Kidney (tissue), 14 donors: Measurements from ENCODE around the gene GJA4. TPM values are rescaled to one million over a fixed set of nuclear protein-coding genes. Genes with fewer than 3 reads are reported as not detected.

Source experiments
- DNase-seq, 5 donors: peaks; one replicate each; pipeline ENCODE4 v3.0.0-alpha.2; 2013 to 2020
- FAIRE-seq: peaks from 2 replicates; lab custom pipeline; 2012; peaks lifted over from hg19 to GRCh38; lab: Jason Lieb, UNC
- H3K27ac ChIP-seq, 2 donors: one replicate each; pipeline ENCODE4 v1.7.0; 2013; ENCODE audit warnings: low read depth in 2 of 2, low read length in 2 of 2, inconsistent platforms in 1 of 2
- H3K27me3 ChIP-seq: one replicate; pipeline ENCODE4 v1.7.1; 2013; ENCODE audit warnings: low read length, inconsistent platforms; ENCODE audit not compliant: control insufficient read depth, insufficient read depth
- H3K36me3 ChIP-seq, 3 donors: one replicate each; pipeline versions ENCODE4 v1.7.0 to v1.7.1; 2013; ENCODE audit warnings: low read length in 3 of 3, control low read depth in 1 of 3, inconsistent platforms in 1 of 3; ENCODE audit not compliant: insufficient read depth in 3 of 3, control insufficient read depth in 2 of 3
- H3K4me1 ChIP-seq, 3 donors: one replicate each; pipeline versions ENCODE4 v1.7.0 to v1.7.1; 2013; ENCODE audit warnings: low read length in 3 of 3, inconsistent platforms in 1 of 3, low read depth in 1 of 3; ENCODE audit not compliant: control insufficient read depth in 2 of 3, insufficient read depth in 2 of 3
- H3K4me3 ChIP-seq, 3 donors: one replicate each; pipeline versions ENCODE4 v1.7.0 to v1.8.1; 2013; ENCODE audit warnings: low read length in 3 of 3, control low read depth in 1 of 3, inconsistent platforms in 1 of 3
- H3K9ac ChIP-seq, 3 donors: one replicate each; pipeline versions ENCODE4 v1.7.0 to v1.7.1; 2013; ENCODE audit warnings: low read length in 3 of 3, control low read depth in 1 of 3, inconsistent platforms in 1 of 3
- H3K9me3 ChIP-seq, 3 donors: one replicate each; pipeline versions ENCODE4 v1.7.0 to v1.7.1; 2013; ENCODE audit warnings: low read length in 3 of 3, control low read depth in 1 of 3, inconsistent platforms in 1 of 3; ENCODE audit not compliant: control insufficient read depth in 2 of 3, insufficient read depth in 1 of 3
- intact Hi-C: fragments of 100-400 bp; cut with DNase I; formaldehyde crosslinking; loops from one replicate; pipeline ENCODE4 v1.11.1; 2022
- polyA plus RNA-seq: library from polyadenylated mRNA; stranded (reverse); fragments of 350-450 nt; fragmentation: Illumina TruSeq; extraction: RNeasy Lipid Tissue Mini Kit (QIAGEN cat#74804); gene quantifications from one replicate; pipeline ENCODE4 v1.2.3, GENCODE V29; 2014; ENCODE audit warnings: low read depth, low replicate concordance; ENCODE audit not compliant: insufficient read depth
- total RNA-seq: library from RNA; stranded (reverse); fragmentation: NEBNext Ultra II Directional; extraction: Animal tissue kit (Norgen Biotek cat#: 25700); gene quantifications from one replicate; pipeline ENCODE4 v1.2.1, GENCODE V29; 2021
- TF ChIP-seq, protein P1 (sequence below): IDR thresholded peaks from 3 replicates; pipeline ENCODE4 v1.5.1; 2012; ENCODE audit warnings: mild to moderate bottlenecking, moderate library complexity, borderline replicate concordance; ENCODE audit not compliant: insufficient read depth; ENCODE audit errors: extremely low read depth
- donor health status: control.
- donor health status: control.
- donor health status: control.
- donor health status: control.
- donor health status: control.
- donor health status: DM: yes; HTN: yes; CAD: no.
- donor health status: Normal renal cell carcinoma (clear cell type).

The GJA4 gene
- total and polyA plus RNA-seq, 2 donors from 2014 or later: 15.6 to 31.9 TPM

DNA sequence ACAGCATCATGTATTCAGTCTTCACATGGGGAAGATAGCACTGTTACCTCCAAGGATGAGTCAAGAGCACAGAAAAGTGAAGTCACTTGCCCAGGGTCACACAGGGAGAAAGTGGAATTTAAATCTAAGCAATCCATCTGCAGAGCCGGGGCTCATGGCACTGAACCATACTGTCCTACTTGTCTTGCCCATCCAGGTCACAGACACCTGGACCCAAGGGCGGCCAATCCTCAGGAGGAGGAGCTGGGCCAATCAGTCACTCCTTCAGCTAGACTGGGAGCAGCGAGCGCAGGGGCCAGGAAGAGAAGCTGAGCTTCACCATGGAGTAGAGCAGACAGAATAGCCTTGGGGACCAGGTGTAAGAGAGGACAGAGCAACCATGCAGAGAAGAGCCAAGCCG lies 47.1 kb upstream of the GJA4 start:
- TF ChIP-seq, protein P1, sequence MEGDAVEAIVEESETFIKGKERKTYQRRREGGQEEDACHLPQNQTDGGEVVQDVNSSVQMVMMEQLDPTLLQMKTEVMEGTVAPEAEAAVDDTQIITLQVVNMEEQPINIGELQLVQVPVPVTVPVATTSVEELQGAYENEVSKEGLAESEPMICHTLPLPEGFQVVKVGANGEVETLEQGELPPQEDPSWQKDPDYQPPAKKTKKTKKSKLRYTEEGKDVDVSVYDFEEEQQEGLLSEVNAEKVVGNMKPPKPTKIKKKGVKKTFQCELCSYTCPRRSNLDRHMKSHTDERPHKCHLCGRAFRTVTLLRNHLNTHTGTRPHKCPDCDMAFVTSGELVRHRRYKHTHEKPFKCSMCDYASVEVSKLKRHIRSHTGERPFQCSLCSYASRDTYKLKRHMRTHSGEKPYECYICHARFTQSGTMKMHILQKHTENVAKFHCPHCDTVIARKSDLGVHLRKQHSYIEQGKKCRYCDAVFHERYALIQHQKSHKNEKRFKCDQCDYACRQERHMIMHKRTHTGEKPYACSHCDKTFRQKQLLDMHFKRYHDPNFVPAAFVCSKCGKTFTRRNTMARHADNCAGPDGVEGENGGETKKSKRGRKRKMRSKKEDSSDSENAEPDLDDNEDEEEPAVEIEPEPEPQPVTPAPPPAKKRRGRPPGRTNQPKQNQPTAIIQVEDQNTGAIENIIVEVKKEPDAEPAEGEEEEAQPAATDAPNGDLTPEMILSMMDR: no peak
- Histone ChIP-seq H3K27ac (no peak overlapping the region), H3K27me3 (no peaks in the 10 kb centered on the region), H3K4me1 (peaks cover 0 to 3% (median 0%) of the 10 kb centered on the region in 3 donors), H3K9ac (no peak overlapping the region), H3K36me3 (no peaks in the 10 kb centered on the region), H3K4me3 (no peak overlapping the region), H3K9me3 (no peaks in the 10 kb centered on the region)
- intact Hi-C loops: no loop called here
- DNase-seq (no peak), FAIRE-seq (no peak)

DNA sequence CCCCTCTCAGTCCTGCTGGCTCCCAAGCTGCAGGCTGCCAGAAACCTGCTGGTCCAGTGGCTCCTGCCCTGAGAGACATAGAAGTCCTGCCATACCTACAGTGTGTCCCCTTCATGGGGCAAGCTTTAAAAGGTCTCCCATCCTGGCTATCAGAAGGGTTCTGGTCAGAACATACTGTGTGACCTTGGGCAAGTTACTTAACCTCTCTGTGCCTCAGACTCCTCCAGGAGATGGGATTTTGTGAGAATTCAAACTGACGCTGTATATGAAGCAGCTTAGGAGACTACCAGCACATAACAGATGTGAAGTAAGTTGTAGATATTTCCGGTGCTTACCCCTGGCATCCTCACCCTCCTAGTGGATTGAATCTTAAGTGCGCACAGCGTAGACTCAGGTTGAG lies 46.7 kb upstream of the GJA4 start:
- H3K27ac ChIP-seq: no peak overlapping the region
- peaks cover 0 to 3% (median 0%) of the 10 kb centered on the region in 3 donors for H3K4me1 ChIP-seq
- no peak overlapping the region for H3K9ac ChIP-seq
- no peaks in the 10 kb centered on the region for H3K27me3 ChIP-seq
- FAIRE-seq: no peak
- TF ChIP-seq, protein P1: no peak
- intact Hi-C loops: no loop called here
- DNase-seq: no peak
- H3K36me3 ChIP-seq: no peaks in the 10 kb centered on the region
- no peaks in the 10 kb centered on the region for H3K9me3 ChIP-seq
- H3K4me3 ChIP-seq: no peak overlapping the region

DNA sequence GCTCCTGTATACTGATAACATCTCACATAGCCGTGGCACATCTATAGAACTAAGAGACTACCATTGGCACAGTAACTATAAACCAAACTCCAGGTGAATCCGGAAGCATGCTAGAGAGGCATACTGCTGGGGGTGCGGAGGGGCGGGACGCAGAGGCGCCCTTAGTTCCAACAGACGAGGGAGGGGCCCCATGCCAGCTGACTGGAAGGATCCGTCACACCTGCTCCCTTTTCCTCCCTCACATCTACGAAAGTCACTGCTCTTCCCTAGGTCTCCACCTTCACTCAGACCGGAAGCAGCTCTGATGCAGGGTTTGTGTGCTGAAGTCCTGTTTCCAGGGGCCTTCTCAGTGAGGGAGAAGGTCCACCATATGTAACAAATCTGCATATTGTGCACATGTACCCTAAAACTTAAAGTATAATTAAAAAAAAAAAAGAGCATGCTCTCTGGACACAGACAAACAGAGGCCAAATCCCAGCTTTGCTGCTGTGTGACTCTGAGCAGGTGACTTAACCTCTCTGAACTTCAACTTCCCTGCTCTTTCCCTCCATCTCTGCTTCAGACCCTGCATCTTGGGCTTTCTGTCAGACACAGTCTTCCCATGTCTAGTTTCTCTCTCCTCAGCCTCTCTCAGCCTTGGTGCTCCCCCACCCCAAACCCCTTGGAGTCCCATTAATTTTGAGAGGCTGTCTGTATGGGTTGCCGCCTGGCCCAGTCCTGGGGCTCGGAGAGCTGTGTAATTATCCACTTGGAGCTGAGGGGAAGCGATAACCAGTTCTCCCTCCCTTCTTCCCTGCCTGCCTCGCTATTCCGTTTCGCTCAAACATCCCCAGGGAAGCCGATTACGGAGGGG lies 45.8 kb upstream of the GJA4 start:
- TF ChIP-seq, protein P1: no peak
- H3K36me3 ChIP-seq: no peaks in the 10 kb centered on the region
- no peak overlapping the region for H3K27ac ChIP-seq
- no peaks in the 10 kb centered on the region for H3K27me3 ChIP-seq
- no peak for FAIRE-seq
- no peak overlapping the region for H3K9ac ChIP-seq
- intact Hi-C loops: no loop called here
- peaks cover 0 to 3% (median 0%) of the 10 kb centered on the region in 3 donors for H3K4me1 ChIP-seq
- DNase-seq: no peak
- H3K4me3 ChIP-seq: no peak overlapping the region
- H3K9me3 ChIP-seq: no peaks in the 10 kb centered on the region
